Suppressor macrophage treated with lipopolysaccharide for 1 hour (primary cell): ENCODE results near the gene WWOX.
A peak's percentile ranks its signal among the peaks of the same experiment; 100 is the strongest.
"Not testable (repeated sequence)": the region's sequence is repeated elsewhere in the genome, so short reads cannot be mapped to it uniquely, and the experiment has no call there.

ENCODE experiments used
- DNase-seq, 3 donors: peaks; one replicate each; pipeline ENCODE4 v3.0.0-alpha.2; 2020 to 2022

The WWOX gene

DNA sequence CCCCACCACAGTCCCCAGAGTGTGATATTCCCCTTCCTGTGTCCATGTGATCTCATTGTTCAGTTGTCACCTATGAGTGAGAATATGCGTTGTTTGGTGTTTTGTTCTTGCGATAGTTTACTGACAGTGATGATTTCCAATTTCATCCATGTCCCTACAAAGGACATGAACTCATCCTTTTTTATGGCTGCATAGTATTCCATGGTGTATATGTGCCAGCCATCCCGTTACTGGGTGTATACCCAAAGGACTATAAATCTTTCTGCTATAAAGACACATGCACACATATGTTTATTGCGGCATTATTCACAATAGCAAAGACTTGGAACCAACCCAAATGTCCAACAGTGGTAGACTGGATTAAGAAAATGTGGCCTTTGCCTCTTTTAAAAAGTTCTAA, 952.7 kb downstream of the WWOX start:
- not testable (repeated sequence) for DNase-seq

GRCh38 chr16:79053577-79053976, 954.1 kb downstream of the WWOX start:
- no peak for DNase-seq

DNA sequence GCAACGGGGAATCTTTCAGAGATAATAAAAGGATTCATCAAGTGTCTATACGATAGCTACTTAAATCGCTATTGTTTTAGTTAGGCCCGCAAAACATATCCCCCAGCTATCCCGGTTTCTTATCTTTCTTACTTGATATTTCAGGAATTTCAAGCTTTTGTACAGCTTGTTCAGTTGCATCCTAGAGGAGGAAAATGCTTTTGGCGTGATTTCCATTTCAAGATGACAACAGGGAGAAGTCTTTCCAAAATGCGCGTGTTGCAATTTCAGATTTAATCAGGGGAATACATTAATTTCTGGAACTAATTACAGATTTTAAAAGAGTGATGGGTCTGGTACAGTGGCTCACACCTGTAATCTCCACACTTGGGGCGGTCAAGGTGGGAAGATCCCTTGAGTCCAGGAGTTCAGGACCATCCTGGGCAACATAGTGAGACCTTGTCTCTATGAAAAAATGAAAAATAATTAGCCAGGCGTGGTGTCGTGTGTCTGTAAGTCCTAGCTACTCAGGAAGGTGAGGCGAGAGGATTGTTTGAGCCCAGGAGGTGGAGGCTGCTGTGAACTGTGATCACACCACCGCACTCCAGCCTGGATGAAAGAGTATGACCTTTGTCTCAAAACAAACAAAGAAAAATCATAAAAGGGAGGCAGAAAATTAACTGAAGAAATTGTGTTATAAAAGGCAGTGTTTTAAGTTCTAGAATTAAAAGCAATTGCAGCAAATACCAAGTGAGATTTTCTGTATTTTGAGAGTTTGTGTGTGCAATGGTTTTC, 954.9 kb downstream of the WWOX start:
- no peak for DNase-seq

GRCh38 chr16:79055251-79055970, 956.0 kb downstream of the WWOX start:
- DNase-seq: no peak

GRCh38 chr16:79061181-79061580, 961.7 kb downstream of the WWOX start:
- DNase-seq: no peak

DNA sequence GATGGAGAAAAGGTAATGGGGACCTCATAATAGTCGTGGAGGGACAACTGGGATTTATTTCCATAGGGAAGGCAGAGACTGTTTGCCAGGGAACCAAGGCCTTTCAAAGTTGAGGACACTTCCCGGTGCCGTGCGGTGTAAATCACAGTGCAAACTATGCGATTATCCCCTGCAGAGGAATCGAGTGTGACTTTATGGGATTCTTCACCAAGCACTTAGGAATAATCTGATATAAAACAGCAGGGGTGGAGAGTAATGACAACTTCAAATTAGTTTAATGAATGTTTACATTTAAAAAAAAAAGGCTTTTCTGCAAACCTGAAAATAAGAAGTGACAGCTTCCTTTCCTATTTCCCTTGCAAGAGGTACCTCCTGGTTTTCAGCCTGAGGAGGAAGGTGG, 962.9 kb downstream of the WWOX start:
- DNase-seq: no peak

- no peak for DNase-seq
These were observed 963.4 kb downstream of the WWOX start for GRCh38 chr16:79062821-79063220.

DNA sequence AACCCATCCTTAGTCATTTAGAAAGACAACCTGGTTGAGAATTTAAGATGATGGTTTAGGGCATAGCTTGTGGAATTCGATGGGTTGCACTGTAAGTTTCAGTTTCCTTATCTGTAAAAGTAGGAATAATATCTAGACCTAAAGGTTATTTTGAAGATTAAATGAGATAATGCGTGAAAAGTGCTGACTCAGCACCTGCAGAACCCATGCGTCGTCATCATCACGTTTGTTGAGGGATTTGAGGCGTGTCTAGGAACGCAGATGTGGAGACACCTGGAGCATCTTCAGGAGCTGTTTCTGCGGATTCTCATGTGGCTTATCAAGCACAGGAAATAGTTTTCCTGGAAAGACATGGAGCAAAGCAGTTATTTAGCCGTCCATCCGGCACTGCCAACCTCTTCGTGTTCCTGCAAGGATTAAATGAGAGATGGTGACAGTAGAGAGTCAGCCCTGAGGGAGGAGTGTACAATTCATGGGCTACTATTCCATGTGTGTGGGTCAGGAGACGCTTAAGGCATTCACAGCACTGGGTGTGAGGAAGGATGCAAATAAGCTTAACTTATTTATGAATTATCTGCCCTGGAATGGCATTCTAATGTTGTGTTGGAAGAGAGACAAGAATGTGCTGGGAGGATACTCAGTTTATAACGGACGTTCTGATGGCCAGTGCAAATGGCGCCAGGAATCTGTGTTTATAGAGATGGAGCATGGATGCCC, 965.0 kb downstream of the WWOX start:
- no peak for DNase-seq

GRCh38 chr16:79066561-79066960, 967.1 kb downstream of the WWOX start:
- no peak for DNase-seq

DNA sequence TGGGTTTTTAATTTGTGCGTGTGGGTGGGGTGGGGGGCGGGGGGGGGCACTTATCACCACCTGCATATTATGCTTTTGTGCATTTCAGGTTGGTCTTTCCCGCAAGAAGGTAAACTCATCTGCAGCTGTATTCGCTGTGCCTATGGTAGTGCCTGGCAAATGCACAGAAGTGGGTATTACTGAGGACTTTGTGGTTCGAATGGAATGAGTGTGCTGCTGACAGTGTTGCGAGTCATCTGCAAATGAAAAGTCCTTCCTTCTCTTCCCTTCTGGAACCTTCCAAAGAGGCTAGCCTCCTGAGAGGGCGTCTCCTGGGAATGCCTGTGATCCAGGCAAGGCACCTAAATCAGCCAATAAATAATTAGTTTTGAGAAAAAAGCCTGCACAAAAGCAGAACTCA, 968.1 kb downstream of the WWOX start:
- peak in 1 of 3 donors; percentile 32 for DNase-seq

DNA sequence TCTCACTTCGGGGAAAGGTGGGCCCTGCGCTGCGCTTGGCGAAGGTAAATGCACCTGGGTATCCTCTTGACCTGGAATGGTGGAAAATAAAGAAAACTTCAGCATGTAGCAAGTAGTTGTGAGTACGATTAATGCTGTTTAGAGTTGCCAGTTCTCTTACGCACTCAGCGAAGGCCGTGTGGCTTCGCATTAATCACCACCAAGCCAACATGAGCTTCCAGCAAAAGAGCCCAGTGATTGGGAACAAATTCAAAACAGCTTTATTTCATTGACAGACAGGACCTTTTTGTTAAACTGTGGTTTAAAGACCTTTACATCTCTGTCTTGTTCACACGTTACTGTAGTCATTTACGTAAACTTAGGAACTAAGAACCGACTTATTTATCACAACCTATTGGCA, 969.7 kb downstream of the WWOX start:
- no peak for DNase-seq

DNA sequence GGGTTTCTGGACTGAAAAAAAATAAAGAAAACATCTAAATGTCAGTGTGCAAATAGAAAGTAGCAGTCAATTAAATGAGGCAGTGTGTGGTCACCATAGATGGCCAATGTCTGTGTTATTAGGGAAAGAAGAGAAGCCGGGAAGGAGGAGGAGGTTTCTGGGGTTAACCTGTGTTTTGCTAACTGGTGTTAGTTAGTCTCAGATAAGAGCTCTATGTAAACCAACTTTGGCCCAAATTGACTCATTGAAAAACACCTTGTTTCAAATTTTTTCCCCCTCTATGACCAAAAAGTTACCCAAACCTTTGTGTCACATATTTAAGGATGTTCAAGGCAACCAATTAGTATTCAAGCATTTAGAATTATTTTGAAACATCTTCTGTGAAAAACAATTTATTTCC, 970.2 kb downstream of the WWOX start:
- DNase-seq: no peak

DNA sequence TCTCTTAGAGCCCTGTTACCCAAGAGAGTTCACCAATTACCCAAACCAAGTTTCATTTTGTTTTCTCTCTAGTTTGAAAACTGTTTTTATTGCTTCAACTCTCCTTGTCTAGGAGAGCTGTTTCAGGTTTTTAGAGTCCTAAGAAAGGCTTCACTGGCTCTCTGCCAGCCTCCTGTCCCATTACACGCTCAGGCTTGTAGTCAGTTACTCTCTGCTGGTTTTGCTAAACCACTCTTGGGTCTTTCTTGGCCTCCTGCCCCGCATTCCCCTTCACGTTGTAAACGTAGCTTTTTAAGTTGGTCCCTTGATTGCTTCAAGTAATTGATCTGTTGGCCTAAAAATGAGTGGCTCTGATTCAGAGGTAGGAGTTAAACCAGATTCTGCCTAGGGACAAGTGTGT, 972.0 kb downstream of the WWOX start:
- DNase-seq: no peak

DNA sequence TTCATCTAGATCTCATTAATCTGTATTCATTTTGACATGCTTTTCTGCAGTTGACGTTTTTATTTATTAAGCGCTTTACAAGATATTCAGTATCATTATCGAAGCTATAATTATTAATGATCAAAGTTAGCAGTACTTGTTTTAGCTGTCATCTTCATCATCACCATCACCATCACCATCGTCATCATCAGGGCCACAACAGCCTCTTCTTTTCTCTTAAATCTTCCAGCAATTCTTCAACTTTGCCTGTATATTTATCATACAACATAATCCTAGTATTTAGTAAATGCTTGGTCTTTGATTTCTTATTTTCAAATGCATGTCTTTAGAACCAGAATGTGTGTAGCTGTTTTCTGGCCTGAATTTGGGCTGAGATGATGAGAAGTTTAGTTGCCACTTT, 973.1 kb downstream of the WWOX start:
- DNase-seq: no peak

- no peak for DNase-seq
These were observed 974.1 kb downstream of the WWOX start for GRCh38 chr16:79073566-79073965.

DNA sequence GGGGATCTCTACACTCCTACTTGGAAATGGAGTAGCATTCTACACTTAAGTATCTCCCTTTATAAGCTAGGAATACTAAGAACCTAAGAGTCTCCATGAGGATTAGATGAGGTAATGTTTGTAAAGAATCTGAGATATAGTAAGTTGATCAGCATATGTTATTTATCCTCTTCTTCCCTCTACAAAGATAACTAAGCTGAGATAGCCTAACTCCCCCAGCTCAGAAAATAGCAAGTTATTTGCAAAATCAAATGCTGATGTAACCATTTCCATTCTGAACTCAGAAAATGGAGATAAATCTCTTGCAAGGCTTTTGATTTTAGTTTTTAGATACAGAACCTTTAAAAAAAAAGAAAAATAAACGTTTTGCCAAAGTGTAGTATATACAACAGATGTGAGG, 975.1 kb downstream of the WWOX start:
- no peak for DNase-seq

GRCh38 chr16:79074951-79075350, 975.5 kb downstream of the WWOX start:
- DNase-seq: no peak

- DNase-seq: no peak
These were observed 976.8 kb downstream of the WWOX start for GRCh38 chr16:79076047-79076767.

DNA sequence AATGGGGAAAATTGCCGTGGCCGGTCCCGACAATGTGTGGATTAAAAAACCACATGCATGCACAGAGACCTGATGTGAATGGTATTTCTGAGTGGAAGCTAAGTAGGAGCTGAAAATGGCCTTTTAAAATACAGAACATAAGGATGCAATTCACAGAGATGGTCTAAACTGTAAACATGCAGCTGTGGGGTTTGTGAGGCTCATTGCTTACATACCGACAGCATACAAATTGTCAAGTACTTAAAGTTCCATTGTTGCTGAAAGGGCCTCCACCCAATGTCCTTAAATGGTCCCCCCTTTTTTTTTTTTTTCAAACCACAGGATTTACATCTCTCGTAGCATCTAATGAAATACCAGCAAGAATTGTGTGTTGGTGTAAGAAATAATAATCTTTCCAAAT, 977.9 kb downstream of the WWOX start:
- no peak for DNase-seq

DNA sequence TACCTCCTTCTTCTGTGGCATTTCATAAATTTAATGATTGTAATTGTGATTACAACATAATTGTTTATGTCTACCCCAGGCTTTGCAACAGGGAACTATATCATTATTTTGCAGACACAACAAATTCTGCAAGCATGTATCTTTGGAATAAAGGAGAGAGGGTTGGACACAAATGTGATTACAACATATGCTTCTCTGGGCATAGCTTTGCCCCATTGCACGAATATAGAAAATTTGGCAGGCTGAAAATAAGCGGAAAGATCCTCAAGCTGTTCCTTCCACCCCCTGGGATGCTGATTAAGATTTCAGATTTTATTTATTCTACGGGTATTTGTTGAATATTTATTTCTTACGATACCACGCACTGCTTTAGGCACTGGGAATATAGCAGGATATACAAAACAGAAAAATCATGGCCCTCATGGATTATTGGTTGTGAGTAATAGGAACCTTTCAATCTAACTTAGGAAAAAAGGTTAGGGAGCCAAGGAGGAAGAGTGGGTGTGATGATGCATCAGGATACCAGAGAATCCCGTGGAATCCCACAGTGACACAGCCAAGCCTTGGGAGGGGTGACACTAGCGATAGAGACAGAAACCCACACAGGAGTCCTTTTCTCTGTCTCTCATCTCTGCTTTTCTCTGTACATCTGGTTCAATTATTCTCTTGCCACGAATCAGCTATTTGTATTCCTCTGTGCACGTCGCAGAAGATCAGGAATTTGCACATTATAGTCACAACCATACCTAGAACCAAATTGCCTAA, 980.4 kb downstream of the WWOX start:
- DNase-seq: no peak

DNA sequence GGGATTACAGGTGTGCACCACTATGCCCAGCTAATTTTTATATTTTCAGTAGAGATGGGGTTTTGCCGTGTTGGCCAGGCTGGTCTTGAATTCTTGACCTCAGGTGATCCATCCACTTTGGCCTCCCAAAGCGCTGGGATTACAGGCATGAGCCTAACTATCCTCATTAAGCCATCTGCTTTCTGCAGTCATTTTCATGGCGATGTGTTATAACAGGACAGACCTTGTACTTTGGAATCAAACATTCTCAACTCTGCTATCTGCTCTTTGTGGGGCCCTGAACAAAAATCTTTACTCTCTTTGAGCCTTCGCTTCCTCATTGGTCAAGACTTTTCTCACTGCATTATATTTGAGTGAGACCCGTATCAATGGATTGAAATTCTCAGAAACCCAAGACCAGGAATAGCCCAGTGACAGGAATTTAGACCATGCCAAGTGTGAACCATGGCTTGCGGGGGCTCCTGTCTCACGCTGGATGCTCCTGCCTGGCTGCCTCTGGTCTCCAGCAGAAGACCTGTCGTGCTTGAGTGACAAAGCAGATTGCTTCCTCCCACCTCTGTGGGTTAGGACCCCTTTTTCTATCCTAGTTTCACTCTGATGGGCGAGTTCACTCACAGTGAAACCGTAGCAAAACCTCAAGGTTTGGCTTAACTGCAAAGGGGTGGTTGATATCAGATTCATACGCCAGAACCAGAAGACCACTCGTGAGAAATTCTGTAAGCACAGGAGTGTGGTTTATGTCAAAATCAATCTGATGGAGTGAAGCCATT, 982.0 kb downstream of the WWOX start:
- DNase-seq: no peak

DNA sequence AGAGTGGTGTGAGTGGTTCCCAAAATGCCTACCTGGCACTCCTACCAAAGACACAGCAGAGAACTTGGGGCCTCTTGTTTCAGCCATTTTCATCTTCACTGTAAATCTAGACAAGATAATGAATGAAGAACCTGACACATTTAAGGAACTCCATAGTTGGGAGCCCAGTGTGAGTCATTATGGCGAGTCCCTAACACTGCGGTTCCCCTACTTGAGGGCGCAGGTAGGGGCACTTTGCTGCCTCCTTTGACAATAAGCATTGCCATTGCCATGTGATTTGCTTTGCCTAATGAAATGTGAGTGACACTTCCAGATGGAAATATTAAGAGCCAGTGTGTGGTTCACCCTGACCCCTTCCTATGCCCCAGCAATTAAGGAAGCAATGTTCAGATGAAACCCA, 983.5 kb downstream of the WWOX start:
- DNase-seq: peak; percentile 57 to 64 (median 61)
